HG03565 (cell line): ENCODE results near the gene LIPM.
A peak's percentile ranks its signal among the peaks of the same experiment; 100 is the strongest.

Experiments used
- ATAC-seq: cut with Tn5 transposase; IDR thresholded peaks from one replicate; pipeline ENCODE4 v1.9.1; 2021; ENCODE audit warnings: mild to moderate bottlenecking, moderate library complexity; ENCODE audit not compliant: unreplicated experiment

The LIPM gene, protein sequence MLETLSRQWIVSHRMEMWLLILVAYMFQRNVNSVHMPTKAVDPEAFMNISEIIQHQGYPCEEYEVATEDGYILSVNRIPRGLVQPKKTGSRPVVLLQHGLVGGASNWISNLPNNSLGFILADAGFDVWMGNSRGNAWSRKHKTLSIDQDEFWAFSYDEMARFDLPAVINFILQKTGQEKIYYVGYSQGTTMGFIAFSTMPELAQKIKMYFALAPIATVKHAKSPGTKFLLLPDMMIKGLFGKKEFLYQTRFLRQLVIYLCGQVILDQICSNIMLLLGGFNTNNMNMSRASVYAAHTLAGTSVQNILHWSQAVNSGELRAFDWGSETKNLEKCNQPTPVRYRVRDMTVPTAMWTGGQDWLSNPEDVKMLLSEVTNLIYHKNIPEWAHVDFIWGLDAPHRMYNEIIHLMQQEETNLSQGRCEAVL

DNA sequence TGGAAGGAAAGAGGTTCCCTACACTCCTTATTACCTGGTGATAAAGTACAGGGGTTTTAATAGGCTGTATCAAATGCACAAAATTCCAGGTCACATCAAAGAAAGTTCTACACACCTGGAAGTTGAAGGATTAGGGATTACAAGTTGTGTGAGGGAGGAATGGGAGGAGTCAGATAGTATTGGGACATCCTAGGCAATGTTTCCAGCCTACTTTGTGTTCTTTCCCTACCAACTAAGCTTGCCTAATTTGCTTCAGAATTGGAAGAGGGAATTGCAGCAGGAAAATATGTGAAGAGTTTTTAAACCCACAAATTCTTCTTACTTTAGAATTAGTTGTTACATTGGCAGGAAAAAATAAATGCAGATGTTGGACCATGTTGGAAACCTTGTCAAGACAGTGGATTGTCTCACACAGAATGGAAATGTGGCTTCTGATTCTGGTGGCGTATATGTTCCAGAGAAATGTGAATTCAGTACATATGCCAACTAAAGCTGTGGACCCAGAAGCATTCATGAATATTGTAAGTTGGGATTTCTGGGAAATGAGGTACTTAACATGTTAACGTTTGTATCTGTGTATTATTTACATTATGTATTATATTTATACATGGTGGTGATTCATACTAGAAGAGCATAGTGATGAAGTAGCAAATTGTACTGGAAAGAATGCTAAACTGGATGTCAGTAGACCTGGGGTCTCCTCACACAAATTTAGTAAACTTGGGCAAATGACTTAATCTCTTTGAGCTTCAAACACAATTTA, at the start of gene LIPM:
Gene LIPM, plus strand, starts transcription at position 208 of the 763 bp plus-strand sequence. Its CDS starts 167 bp downstream, at position 375.
- ATAC-seq: no peak

DNA sequence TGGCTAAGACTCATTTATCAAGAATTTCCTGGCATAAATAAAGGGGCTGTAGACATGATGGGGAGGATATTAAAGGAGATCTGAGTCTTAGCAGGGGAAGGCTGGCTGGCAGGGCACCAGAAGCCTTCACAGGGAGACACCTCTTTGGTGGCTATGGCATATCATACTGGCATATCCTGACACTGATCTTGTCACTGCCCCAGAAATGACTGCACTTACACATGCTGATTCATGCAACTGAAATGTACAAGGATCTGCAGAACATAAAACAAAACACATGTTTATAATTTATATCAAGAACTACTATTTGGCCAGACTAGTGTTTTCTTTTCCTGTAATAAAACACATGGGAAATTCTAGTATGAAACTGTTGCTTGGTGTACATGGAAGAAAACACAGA, 48.2 kb upstream of the LIPM start:
- ATAC-seq: no peak

DNA sequence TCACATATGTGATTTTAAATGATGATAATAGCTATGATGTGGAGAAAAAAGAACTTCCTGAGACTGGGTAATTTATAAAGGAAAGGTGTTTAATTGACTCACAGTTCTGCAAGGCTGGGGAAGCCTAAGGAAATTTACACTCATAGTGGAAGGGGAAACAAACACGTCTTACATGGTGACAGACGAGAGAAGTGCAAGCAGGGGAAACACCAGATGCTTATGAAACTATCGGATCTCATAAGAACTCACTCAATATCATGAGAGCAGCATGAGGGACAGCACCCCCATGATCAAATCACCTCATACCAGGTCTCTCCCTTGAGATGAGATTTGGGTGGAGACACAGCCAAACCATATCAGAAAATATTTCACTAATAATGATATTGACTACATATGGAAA, 46.8 kb upstream of the LIPM start:
- peak; percentile 88 for ATAC-seq

DNA sequence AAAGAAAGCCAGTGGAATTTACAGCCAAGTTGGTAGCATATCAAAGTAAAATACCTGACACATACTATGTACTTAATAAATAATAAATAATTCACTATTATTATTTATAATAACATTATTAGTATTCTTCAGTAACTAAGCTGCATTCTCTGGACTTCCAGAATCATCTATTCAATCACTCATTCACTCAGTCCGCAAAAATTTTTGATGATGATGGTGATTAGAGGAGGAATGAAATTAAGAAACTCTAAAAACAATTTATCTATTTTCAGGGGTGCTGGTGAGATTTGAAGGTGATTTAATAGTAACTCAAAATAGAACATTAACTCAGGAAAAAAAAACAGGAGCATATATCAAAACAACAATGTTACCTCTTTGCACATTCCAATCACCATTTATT, 45.9 kb upstream of the LIPM start:
- ATAC-seq: no peak

DNA sequence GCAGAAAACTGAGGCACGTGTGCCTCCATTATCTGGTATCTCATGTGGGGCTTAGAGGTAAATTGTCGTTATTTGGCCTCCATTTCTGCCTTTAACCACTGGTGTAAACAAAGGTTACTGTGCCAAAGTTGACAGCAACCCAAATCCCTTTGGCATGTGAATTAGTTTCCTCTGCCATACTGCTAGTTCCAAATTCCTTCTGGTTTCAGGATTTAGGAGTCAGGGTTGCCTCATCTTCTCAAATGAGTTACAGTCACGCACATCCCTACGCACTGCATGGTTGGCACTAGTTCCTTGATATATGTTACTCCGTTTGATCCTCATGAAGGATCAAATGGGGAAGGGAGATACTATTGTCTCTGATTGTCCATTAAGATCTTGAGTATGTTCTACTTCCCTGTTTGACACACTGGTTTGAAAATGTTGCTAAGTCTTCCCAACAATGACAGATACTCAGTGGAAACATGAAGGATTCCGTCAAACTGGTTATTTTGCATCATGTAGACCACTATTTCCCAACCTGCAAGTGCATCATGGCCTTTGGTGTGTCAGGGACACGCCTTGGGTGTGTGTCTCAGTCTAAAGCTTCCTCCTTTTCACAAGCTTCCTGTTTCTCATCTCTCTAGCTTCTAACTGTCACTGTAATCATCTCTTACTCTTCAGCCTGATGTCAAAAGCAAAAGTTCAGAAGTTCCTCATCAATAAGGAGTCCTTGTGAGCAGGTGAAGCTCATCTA, 43.0 kb upstream of the LIPM start, which contains the start of gene LIPN:
Gene LIPN, plus strand, starts transcription at position 655 of the 736 bp plus-strand sequence. CDS start 1,386 bp downstream, outside the sequence.
- no peak for ATAC-seq

DNA sequence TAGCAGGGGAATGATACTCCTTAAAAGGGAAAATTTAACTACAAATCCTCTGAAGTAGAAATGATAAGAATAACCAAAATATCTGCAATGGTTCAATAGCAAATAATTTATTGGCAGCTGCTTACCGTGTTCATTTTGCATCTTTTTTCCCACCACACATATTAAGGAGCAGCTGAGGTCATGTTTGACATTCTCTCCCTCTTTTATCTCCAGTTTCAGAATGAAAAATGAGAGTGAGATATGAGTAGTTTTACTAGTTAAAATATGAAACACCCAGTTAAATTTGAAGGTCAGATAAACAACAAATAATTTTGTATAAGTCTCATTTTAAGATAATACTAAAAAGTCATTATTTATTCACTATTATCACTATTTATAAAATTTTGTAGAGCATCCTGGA, 39.6 kb upstream of the LIPM start:
- ATAC-seq: no peak

DNA sequence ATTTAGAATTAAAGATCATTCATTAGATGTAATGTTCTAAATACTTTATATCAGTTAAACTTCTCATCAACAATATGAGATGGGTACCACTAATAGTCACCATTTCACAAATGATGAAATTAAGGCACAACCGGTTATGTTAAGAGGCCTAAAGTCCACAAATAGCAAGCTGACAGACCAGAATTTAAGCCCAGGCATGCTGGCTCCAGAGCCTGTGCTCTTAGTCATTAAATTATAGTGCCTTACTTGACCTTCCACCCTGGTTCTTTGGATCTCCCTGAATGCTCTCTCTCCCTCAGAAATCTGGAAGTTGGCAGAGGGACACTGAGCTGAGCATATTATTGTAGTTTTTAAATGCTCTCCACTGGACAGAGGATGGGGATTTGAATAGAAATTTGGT, 39.1 kb upstream of the LIPM start:
- no peak for ATAC-seq

DNA sequence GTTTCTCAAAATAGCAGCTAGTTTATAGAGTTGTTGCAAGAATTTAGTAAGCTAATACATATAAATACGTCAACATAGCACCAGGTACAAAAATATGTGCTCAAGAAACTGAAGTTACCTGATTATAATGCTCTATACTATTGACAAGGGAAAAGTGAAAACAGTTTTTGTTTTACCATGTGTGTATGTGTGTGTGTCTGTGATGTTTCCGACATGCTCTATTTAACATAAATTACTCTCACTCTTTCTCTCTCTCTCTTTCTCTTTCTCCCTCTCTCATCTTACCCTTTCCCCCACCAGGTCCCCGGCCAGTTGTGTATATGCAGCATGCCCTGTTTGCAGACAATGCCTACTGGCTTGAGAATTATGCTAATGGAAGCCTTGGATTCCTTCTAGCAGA, 38.4 kb upstream of the LIPM start:
- no peak for ATAC-seq

DNA sequence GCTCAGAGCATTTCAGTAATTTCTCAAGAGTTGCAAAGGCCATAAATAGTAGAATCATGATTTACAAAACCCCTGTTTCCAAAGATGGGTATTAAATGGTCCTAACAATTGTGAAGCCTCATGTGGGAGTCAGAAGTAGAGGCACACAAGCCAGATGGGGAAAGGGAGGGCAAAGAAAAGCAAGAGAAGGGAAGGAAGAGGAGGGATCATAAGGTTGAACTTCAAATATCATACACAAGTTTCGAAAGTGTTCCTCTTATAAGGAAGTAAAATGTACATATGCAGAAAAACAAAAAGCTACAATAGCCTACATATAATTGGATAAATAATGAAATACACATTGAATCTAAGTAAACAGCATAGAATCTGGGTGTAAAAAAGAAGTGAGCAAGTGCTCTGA, 36.7 kb upstream of the LIPM start:
- no peak for ATAC-seq

DNA sequence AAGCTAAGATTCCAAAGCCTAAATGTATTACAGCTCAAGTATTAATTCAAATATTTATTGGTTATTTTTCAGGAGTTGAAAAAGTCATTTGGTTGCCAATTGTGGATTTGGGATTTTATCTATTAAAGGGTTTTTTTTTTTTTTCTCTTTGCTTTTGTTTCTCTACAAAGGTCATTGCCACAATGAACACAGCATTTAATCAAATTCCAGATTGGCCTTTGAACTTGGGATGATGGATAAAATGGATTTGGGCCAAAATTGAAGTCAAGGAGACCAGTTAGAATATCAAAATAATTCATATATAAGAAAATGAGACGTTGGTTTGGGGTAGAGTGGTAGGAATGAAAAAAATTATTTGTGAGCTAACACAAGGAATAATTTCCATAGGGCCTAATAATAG, 33.1 kb upstream of the LIPM start:
- ATAC-seq: no peak

DNA sequence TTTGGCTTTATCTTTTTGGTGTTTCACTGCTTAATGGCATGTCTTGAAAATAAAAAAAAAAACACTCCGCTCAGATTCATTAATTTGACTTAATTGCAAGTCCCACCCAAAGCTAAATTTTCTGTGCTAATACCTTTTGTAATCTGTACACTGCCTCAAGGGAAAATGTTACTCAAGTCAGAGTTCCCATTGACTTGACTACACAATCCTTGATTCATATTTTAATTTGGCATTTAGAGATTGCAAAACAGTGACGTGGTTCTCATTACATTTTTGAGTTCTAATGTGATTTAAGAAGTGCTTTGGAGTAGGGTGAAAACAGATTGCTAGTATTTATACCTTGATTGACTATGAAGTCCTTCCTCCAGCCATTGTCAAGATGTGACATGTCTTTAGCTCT, 21.3 kb upstream of the LIPM start:
- no peak for ATAC-seq

DNA sequence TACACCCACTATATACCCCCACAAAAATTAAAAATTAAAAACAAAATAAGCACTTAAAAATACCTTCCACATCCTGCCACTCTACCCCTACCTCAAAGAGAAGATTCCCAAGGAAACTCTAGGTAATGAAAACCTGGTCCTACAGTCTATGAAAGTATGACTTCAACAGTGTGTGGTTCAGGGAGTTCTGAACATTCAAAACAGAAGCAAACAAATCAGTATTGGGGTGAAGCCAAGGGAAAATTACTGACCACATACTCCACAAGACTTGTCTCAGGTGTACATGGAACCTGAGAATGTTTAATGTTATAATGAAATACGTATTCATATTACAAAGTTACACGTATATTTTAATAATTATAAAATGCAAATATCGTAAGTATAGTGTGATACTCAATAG, 20.3 kb upstream of the LIPM start:
- no peak for ATAC-seq

DNA sequence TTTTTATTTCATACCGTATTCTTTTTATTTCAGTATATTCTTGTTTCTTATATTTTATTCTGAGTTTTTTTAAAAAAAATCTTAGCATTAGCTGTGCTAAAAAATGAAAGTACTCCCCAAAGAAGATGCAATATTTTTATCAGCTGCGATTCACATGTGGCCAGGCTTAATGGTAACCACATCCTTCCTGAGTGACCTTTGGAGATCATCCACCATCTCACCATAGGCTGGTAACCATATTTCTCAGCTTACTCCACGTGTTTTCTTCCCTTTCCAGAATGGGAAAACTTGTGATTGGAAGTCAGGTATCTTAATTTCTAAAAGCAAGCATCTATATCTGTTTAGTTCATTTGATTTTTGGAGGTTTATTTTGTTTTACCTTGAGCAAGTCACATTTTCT, 18.8 kb upstream of the LIPM start:
- ATAC-seq: no peak

DNA sequence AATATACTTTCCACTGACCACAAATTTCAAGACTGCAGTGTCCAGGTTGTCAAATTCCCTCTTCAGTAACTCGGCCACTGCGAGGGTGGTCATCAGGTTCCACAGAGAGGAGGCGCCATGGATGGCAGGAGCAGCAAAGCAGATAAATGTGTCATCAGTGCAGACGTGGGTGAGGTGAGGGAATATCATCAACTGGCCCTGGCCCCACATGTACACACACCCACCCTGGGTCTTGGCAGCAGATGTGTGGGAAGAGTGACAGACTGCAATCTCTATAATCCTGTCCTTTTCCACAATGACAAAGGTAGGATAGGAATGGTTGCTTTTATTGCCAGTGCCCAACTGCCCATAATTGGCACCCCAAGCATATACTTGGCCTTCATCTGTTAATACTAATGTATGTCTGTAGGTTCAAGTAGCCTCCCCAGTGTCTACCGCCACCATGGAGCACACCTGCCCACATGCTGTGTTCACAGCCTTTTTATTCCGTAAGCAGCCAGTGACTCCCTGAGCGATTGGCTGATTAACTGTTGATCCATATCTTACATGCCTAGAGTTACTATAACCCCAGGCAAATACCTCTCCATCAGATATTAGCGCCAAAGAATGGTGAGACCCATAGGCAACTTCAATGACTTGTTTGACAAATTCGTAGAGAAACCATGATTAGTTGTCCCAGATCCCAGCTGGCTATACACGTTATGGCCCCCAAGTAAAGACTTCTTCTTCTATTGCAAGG, 16.3 kb upstream of the LIPM start:
- ATAC-seq: no peak

DNA sequence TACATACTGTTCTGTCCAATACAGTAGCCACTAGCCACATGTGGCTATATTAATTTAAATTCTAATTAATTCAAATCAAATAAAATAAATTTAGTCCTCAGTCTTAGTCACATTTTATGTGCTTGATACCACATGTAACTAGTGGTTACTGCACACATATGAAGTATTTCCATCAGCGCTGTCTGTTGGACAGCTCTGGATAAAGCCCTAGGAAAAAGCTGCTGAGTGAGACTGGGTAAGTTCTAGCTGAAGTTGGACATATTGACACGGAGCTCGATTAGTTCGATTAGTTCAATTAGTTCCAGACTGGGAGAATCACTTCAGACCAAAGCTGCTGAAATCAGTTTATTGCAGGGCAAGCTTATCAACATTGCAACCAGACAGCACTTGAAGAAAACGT, 15.1 kb upstream of the LIPM start:
- ATAC-seq: no peak

DNA sequence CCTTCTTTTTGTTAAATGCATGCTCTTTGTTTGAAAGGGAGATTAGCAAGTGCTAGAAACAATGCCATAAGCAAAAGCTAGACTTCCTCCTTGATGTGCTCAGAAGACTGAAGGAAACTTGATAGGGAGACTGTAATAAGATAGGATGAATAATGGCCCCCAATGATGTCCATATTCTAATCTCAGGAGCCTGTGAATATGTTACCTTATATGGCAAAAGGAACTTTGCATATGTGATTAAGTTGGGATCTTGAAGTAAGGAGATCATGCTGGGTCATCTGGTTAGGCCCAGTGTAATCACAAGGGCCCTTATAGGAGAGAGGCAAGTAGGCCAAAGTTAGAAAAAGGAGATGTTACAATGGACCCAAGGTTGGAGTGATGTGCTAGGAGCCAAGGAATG, 13.6 kb upstream of the LIPM start:
- ATAC-seq: no peak

DNA sequence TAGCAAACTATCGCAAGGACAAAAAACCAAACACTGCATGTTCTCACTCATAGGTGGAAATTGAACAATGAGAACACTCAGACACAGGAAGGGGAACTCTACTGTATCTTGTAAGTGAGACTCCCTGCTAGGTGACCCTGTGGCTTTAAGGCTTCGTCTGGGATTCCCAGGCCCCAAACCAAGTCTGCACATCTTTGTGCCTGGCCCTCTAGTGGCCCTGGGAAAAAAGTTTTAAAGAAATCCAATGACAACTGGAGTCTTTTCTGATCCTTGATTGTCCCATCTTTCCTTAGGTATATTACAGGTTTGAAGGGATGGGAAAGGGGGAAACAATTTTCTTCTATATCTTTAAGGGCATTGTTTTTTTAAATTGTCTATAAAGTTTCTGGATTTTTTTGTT, 10.6 kb upstream of the LIPM start:
- no peak for ATAC-seq

DNA sequence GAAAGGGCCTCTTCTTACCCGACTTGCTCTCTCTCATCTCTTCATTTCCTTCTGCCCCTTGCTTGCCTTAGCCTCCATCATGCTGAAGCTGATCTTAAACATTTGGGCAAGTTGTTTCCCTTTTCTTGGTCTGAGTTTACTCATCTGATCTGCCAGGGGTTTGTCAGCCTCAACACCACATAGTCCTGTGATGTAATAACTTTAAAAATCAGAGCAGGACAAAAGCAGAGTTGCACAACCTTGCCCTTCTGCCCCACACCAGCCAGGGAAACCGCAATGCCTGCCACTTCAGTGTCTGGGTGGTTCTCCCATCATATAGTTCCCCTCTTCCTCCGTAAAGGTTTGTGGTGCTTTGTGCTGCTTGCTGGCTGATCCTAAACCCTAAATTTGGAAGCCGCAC, 9.9 kb upstream of the LIPM start:
- ATAC-seq: no peak

DNA sequence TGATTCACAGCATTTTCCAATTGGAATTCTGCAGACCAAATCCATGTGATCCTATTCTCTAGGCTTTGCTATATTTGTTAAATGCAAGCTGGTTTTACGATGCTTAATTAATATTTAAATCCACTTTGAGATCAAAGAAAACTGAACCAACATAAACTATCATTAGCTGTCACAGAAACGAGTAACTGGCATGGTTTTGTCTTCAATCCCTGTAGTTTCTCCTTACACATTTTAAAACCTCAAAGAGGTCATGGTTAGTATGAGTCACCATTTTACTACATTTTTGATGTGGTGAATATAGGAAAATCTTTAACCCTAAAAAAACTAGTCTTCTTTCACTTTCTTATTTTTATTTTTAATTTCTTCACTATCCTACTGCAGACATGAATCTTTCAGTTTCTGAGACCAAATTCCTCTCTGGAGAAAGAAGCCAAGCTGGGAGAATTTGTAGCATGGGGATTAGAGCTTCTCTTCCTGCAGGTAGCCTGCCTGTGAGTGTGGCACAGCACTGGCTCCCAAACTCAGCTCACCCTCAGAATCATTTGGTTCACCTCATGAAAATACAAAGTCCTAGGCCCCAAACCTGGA, 8.7 kb upstream of the LIPM start:
- no peak for ATAC-seq

DNA sequence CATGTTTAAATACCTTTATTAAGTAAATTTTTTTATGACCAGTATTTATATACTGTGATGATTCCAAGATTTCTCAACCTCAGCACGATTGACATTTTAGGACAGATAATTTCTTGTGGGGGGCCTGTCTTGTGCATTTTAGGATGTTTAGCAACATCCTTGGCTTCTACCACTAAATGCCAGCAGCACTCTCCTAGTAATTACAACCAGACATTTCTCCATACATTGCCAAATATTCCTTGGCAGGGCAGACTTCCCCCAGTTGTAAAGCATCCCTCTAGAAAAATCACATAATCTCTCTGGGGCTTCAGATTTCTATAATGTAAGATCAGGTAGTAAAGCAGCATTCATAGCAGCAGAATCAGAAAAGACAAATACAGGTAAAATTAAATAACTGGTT, 7.8 kb upstream of the LIPM start:
- ATAC-seq: no peak
